WTC11 (cell line): Measurements from ENCODE around the gene NOP14.

ENCODE experiments used
- ATF6 ChIP-seq: sonication (generic); formaldehyde crosslinking; IDR thresholded peaks from 2 replicates; pipeline ENCODE4 v1.8.1; 2023; ENCODE audit warnings: mild to moderate bottlenecking, missing genetic modification reagents
- CTCF ChIP-seq: fragments of 200-600 bp; IDR thresholded peaks from 2 replicates; pipeline ENCODE4 v1.8.0; 2022; ENCODE audit warnings: antibody characterized with exemption
- FOXP1 ChIP-seq: sonication (generic); formaldehyde crosslinking; IDR thresholded peaks from 2 replicates; pipeline ENCODE4 v1.8.0; 2022; ENCODE audit warnings: missing genetic modification reagents, mild to moderate bottlenecking, moderate library complexity, borderline replicate concordance
- JUN ChIP-seq: sonication (generic); formaldehyde crosslinking; IDR thresholded peaks from 2 replicates; pipeline ENCODE4 v1.8.0; 2023; ENCODE audit warnings: mild to moderate bottlenecking, missing genetic modification reagents
- MXD4 ChIP-seq: fragments of 250-450 bp; sonication (Bioruptor Pico); IDR thresholded peaks from 2 replicates; pipeline ENCODE4 v1.8.0; 2021; ENCODE audit warnings: mild to moderate bottlenecking, moderate library complexity, borderline replicate concordance
- NFYB ChIP-seq: sonication (generic); formaldehyde crosslinking; conservative IDR thresholded peaks from 2 replicates; pipeline ENCODE4 v1.8.0; 2022; ENCODE audit warnings: low read depth, missing genetic modification reagents
- NR3C1 ChIP-seq: sonication (generic); formaldehyde crosslinking; conservative IDR thresholded peaks from 2 replicates; pipeline ENCODE4 v1.8.1; 2023; ENCODE audit warnings: low read depth, mild to moderate bottlenecking, missing genetic modification reagents
- TEAD4 ChIP-seq: sonication (generic); formaldehyde crosslinking; IDR thresholded peaks from 2 replicates; pipeline ENCODE4 v1.8.0; 2022; ENCODE audit warnings: mild to moderate bottlenecking, missing genetic modification reagents
- ZBTB21 ChIP-seq: sonication (generic); formaldehyde crosslinking; IDR thresholded peaks from 2 replicates; pipeline ENCODE4 v1.8.1; 2023; ENCODE audit warnings: mild to moderate bottlenecking, missing genetic modification reagents, borderline replicate concordance

- TF ChIP-seq CTCF (no peak), FOXP1 (no peak), ZBTB21 (CRISPR knock-in tag) (no peak), ATF6 (CRISPR knock-in tag) (no peak), TEAD4 (no peak), MXD4 (CRISPR knock-in tag) (no peak), NR3C1 (CRISPR knock-in tag) (no peak), NFYB (CRISPR knock-in tag) (no peak), JUN (no peak)
These were observed 36.0 kb downstream of the NOP14 start for GRCh38 chr4:2927016-2927695.
